ENCODE results near the gene TRPV3.

TRPV3 gene

GRCh38 chr17:3511852-3512504 is 45.6 kb downstream of the TRPV3 start:
- H3K27ac ChIP-seq (ENCODE audit: low read length): no peak overlapping the region
- no peak overlapping the region for H3K9ac ChIP-seq (ENCODE audit: low read length)
- H3K4me1 ChIP-seq (ENCODE audit: low read length): no peaks in the 10 kb centered on the region
- H3K36me3 ChIP-seq (replicated peaks; ENCODE audit: insufficient read depth, low read length): no peaks in the 10 kb centered on the region; the same call in 1 of the 2 replicates
- H3F3A ChIP-seq (ENCODE audit: insufficient read depth, low read length): no peaks in the 10 kb centered on the region
- H3K9me2 ChIP-seq (replicated peaks; ENCODE audit: insufficient read depth, low read length): no peaks in the 10 kb centered on the region
- H3K27me3 ChIP-seq (replicated peaks; ENCODE audit: insufficient read depth, low read length): no peaks in the 10 kb centered on the region
- no peaks in the 10 kb centered on the region for H3K79me2 ChIP-seq (ENCODE audit: low read length)
- no peak overlapping the region for H3K4me3 ChIP-seq (ENCODE audit: low read length)
- no peaks in the 10 kb centered on the region for H4K20me1 ChIP-seq (ENCODE audit: insufficient read depth, low read length)
- no peaks in the 10 kb centered on the region for H3K9me3 ChIP-seq (replicated peaks; ENCODE audit: insufficient read depth, low read length)
- TF ChIP-seq EZH2 (optimal IDR thresholded peaks at IDR 0.05; ENCODE audit: low read depth, low read length) (no peak), CTCF (IDR thresholded peaks at IDR 0.05; ENCODE audit: low read length) (no peak), EZH2phosphoT487 (IDR thresholded peaks at IDR 0.05; ENCODE audit: low read length) (no peak)
- H2AFZ ChIP-seq (ENCODE audit: low read length): no peak overlapping the region
- H3K4me2 ChIP-seq (ENCODE audit: low read depth, low read length): no peak overlapping the region
- DNase-seq: no peak

GRCh38 chr17:3510090-3510489 is 47.5 kb downstream of the TRPV3 start:
- H3K4me2 ChIP-seq (ENCODE audit: low read depth, low read length): no peak overlapping the region
- H3K9me3 ChIP-seq (replicated peaks; ENCODE audit: insufficient read depth, low read length): no peaks in the 10 kb centered on the region
- H3K9me2 ChIP-seq (replicated peaks; ENCODE audit: insufficient read depth, low read length): no peaks in the 10 kb centered on the region
- no peaks in the 10 kb centered on the region for H3K79me2 ChIP-seq (ENCODE audit: low read length)
- TF ChIP-seq EZH2phosphoT487 (IDR thresholded peaks at IDR 0.05; ENCODE audit: low read length) (no peak), CTCF (IDR thresholded peaks at IDR 0.05; ENCODE audit: low read length) (no peak), EZH2 (optimal IDR thresholded peaks at IDR 0.05; ENCODE audit: low read depth, low read length) (no peak)
- H2AFZ ChIP-seq (ENCODE audit: low read length): no peak overlapping the region
- no peak overlapping the region for H3K9ac ChIP-seq (ENCODE audit: low read length)
- no peak overlapping the region for H3K4me3 ChIP-seq (ENCODE audit: low read length)
- H3K4me1 ChIP-seq (ENCODE audit: low read length): no peaks in the 10 kb centered on the region
- H4K20me1 ChIP-seq (ENCODE audit: insufficient read depth, low read length): no peaks in the 10 kb centered on the region
- no peak overlapping the region for H3K27ac ChIP-seq (ENCODE audit: low read length)
- no peaks in the 10 kb centered on the region; the same call in 1 of the 2 replicates for H3K36me3 ChIP-seq (replicated peaks; ENCODE audit: insufficient read depth, low read length)
- H3F3A ChIP-seq (ENCODE audit: insufficient read depth, low read length): no peaks in the 10 kb centered on the region
- H3K27me3 ChIP-seq (replicated peaks; ENCODE audit: insufficient read depth, low read length): no peaks in the 10 kb centered on the region
- no peak for DNase-seq

- H3K4me1 ChIP-seq (ENCODE audit: low read length): no peaks in the 10 kb centered on the region
- H4K20me1 ChIP-seq (ENCODE audit: insufficient read depth, low read length): no peaks in the 10 kb centered on the region
- no peaks in the 10 kb centered on the region for H3K9me2 ChIP-seq (replicated peaks; ENCODE audit: insufficient read depth, low read length)
- TF ChIP-seq EZH2 (optimal IDR thresholded peaks at IDR 0.05; ENCODE audit: low read depth, low read length): no peak
- TF ChIP-seq CTCF (IDR thresholded peaks at IDR 0.05; ENCODE audit: low read length): no peak
- no peak for TF ChIP-seq EZH2phosphoT487 (IDR thresholded peaks at IDR 0.05; ENCODE audit: low read length)
- no peaks in the 10 kb centered on the region for H3K79me2 ChIP-seq (ENCODE audit: low read length)
- no peak overlapping the region for H3K9ac ChIP-seq (ENCODE audit: low read length)
- no peaks in the 10 kb centered on the region for H3F3A ChIP-seq (ENCODE audit: insufficient read depth, low read length)
- no peak overlapping the region for H3K27ac ChIP-seq (ENCODE audit: low read length)
- no peak overlapping the region for H3K4me3 ChIP-seq (ENCODE audit: low read length)
- no peak for DNase-seq
- H3K9me3 ChIP-seq (replicated peaks; ENCODE audit: insufficient read depth, low read length): no peaks in the 10 kb centered on the region
- H3K36me3 ChIP-seq (replicated peaks; ENCODE audit: insufficient read depth, low read length): no peaks in the 10 kb centered on the region; the same call in 1 of the 2 replicates
- H2AFZ ChIP-seq (ENCODE audit: low read length): no peak overlapping the region
- no peaks in the 10 kb centered on the region for H3K27me3 ChIP-seq (replicated peaks; ENCODE audit: insufficient read depth, low read length)
- no peak overlapping the region for H3K4me2 ChIP-seq (ENCODE audit: low read depth, low read length)
Observed at GRCh38 chr17:3507869-3508268, 49.7 kb downstream of the TRPV3 start.
